ENCODE measurements around the gene KIAA1958. TPM values are rescaled to one million over a fixed set of nuclear protein-coding genes. Genes with fewer than 3 reads are reported as not detected.
A peak's percentile ranks its signal among the peaks of the same experiment; 100 is the strongest.

KIAA1958 gene
- total and polyA plus RNA-seq, 12 donors: 0.59 to 7.7 (median 6.1) TPM

DNA sequence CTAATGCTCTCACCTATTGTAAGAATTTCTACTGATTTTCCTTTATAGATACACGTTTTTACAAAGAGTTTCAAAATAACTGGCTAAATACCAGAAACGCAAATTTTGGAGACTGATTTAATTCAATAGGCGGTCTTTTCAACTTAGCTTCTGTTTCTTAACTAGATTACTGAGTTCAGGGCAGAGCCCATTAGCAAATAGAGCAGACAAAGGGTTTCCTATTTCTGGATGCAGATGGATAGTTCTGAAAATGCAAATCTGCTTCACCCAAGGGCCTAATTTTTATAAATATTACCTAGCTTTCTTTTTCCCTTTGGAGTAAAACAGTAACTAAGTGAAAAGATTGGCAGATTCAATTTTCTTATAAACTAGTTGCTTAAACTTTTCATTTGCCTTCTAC, 13.6 kb upstream of the KIAA1958 start:
- TF ChIP-seq CTCF (IDR thresholded peaks at IDR 0.05): no peak
- no peak for ATAC-seq
- Histone ChIP-seq H3K4me1 (peaks cover 0 to 6% (median 0%) of the 10 kb centered on the region in 9 donors), H3K9me3 (peaks cover 0 to 21% (median 3%) of the 10 kb centered on the region in 11 donors), H3K36me3 (peaks cover 0 to 61% (median 22%) of the 10 kb centered on the region in 9 donors), H3K27ac (no peak overlapping the region), H3K4me3 (no peak overlapping the region), H3K27me3 (no peaks in the 10 kb centered on the region)
- 87% methylated on average over 3 of the region's 3 CpGs for WGBS, 2 donors
- intact Hi-C loops (cut with DNase I): loop anchor here in 2 of 10 donors (5.0 to 10.0 kb wide), 2 partner anchors 229 to 232 kb away; no protein-coding TSS in a partner anchor
- DNase-seq: no peak

GRCh38 chr9:112473986-112474385, 12.6 kb upstream of the KIAA1958 start:
- DNase-seq (no peak), ATAC-seq (no peak)
- peaks cover 0 to 6% (median 0%) of the 10 kb centered on the region in 9 donors for H3K4me1 ChIP-seq
- 96 to 100% methylated on average over 2 of the region's 2 CpGs for WGBS, 2 donors
- H3K4me3 ChIP-seq: no peak overlapping the region
- no peaks in the 10 kb centered on the region for H3K27me3 ChIP-seq
- H3K27ac ChIP-seq: no peak overlapping the region
- H3K36me3 ChIP-seq: peaks cover 0 to 53% (median 18%) of the 10 kb centered on the region in 9 donors
- peaks cover 0 to 31% (median 12%) of the 10 kb centered on the region in 11 donors for H3K9me3 ChIP-seq
- intact Hi-C loops (cut with DNase I): loop anchor here in 2 of 10 donors (5.0 to 10.0 kb wide), 2 partner anchors 228 to 231 kb away; no protein-coding TSS in a partner anchor
- TF ChIP-seq CTCF (IDR thresholded peaks at IDR 0.05): no peak

DNA sequence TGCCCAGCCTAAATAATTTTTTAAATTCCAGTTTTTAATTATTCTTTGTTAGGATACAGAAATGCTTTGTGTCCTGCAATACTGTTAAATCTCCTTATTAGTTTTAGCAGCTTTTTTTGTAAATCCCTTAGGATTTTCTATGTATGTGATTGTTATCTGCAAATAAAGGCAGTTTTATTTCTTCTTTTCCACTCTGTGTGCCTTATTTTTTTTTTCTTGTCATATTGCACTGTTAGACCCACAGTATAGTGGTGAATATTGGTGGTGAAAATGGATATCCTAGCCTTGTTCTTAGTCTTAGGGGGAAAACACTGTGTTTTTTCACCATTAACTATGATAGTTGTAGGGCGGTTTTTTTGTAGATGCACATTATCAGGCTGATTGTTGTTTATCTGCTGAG, 11.3 kb upstream of the KIAA1958 start:
- Histone ChIP-seq H3K9me3 (peaks cover 0 to 35% (median 16%) of the 10 kb centered on the region in 11 donors), H3K27ac (no peak overlapping the region), H3K36me3 (peaks cover 0 to 44% (median 14%) of the 10 kb centered on the region in 9 donors), H3K4me3 (no peak overlapping the region), H3K4me1 (peaks cover 0 to 6% (median 0%) of the 10 kb centered on the region in 9 donors), H3K27me3 (no peaks in the 10 kb centered on the region)
- intact Hi-C loops (cut with DNase I): loop anchor here in 1 of 10 donors (10.0 kb wide), 1 partner anchor 229 kb away; no protein-coding TSS in a partner anchor
- DNase-seq: no peak
- TF ChIP-seq CTCF (IDR thresholded peaks at IDR 0.05): no peak
- 95 to 100% methylated on average over 1 of the region's 1 CpG for WGBS, 2 donors
- no peak for ATAC-seq

GRCh38 chr9:112477330-112477729, 9.3 kb upstream of the KIAA1958 start:
- intact Hi-C loops (cut with DNase I): loop anchor here in 1 of 10 donors (10.0 kb wide), 1 partner anchor 227 kb away; no protein-coding TSS in a partner anchor
- no peak for TF ChIP-seq CTCF (IDR thresholded peaks at IDR 0.05)
- peak overlapping the region in 5 of 10 donors; percentile 20 to 41 (median 33) for H3K27ac ChIP-seq
- peaks cover 0 to 26% (median 4%) of the 10 kb centered on the region in 9 donors for H3K36me3 ChIP-seq
- peak; percentile 68 to 97 (median 88) for ATAC-seq
- H3K4me1 ChIP-seq: peaks cover 0 to 6% (median 0%) of the 10 kb centered on the region in 9 donors
- H3K27me3 ChIP-seq: no peaks in the 10 kb centered on the region
- peaks cover 0 to 35% (median 16%) of the 10 kb centered on the region in 11 donors for H3K9me3 ChIP-seq
- DNase-seq: peak in 1 of 2 donors; percentile 21
- WGBS, 2 donors: 63 to 73% methylated on average over 2 of the region's 2 CpGs
- H3K4me3 ChIP-seq: no peak overlapping the region
